ENCODE data around the gene CCDC122.

The CCDC122 gene

GRCh38 chr13:43808676-43809075 lies 70.9 kb downstream of the CCDC122 start:
- H3K9ac ChIP-seq (ENCODE audit: low read depth, low read length, poor library complexity): no peak overlapping the region

GRCh38 chr13:43805681-43806128 lies 73.8 kb downstream of the CCDC122 start:
- WGBS, 2 donors (ENCODE audit: extremely low coverage in 2 of 2, insufficient read length in 2 of 2, insufficient replicate concordance in 1 of 2): no CpG with 5 or more reads among the region's 6 CpGs
- no peak overlapping the region for H4K8ac ChIP-seq (ENCODE audit: low read depth, low read length)
- no peak overlapping the region for H4K91ac ChIP-seq (ENCODE audit: low read depth, low read length, poor library complexity)
- H3K36me3 ChIP-seq (replicated peaks in 1 of 2; ENCODE audit: control insufficient read depth in 2 of 2, insufficient read depth in 2 of 2, low read length in 2 of 2): no peaks in the 10 kb centered on the region
- H3K4me2 ChIP-seq (ENCODE audit: insufficient read depth, low read length, poor library complexity, severe bottlenecking): no peak overlapping the region
- H3K18ac ChIP-seq (ENCODE audit: low read length): no peak overlapping the region
- no peak overlapping the region for H3K14ac ChIP-seq (ENCODE audit: low read length)
- no peak for DNase-seq (ENCODE audit: low spot score)
- H2AK5ac ChIP-seq (ENCODE audit: low read depth, low read length): no peak overlapping the region
- no peak overlapping the region for H2AFZ ChIP-seq (ENCODE audit: low read length)
- H2BK120ac ChIP-seq (ENCODE audit: low read depth, low read length): no peak overlapping the region
- H2BK15ac ChIP-seq (ENCODE audit: low read length): no peak overlapping the region
- H3K9ac ChIP-seq (ENCODE audit: low read depth, low read length, poor library complexity): no peak overlapping the region
- H3K9me3 ChIP-seq (replicated peaks in 1 of 2; ENCODE audit: control insufficient read depth in 2 of 2, insufficient read depth in 1 of 2, low read depth in 1 of 2, low read length in 2 of 2): no peaks in the 10 kb centered on the region
- H3K4ac ChIP-seq (ENCODE audit: low read length): no peak overlapping the region
- H3K27me3 ChIP-seq (ENCODE audit: control insufficient read depth in 3 of 3, insufficient read depth in 3 of 3, low read depth in 1 of 3, low read length in 3 of 3): no peaks in the 10 kb centered on the region
- H3K4me3 ChIP-seq (ENCODE audit: low read length in 2 of 2): no peak overlapping the region
- no peak overlapping the region for H2BK12ac ChIP-seq (ENCODE audit: low read length)
- H3K23ac ChIP-seq (ENCODE audit: low read depth, low read length, poor library complexity): no peak overlapping the region
- H3K4me1 ChIP-seq (ENCODE audit: control insufficient read depth in 2 of 2, insufficient read depth in 1 of 2, low read depth in 1 of 2, low read length in 2 of 2): peaks cover 0 to 3% of the 10 kb centered on the region in 2 donors
- no peaks in the 10 kb centered on the region for H3K79me1 ChIP-seq (ENCODE audit: low read depth, low read length)
- H3K27ac ChIP-seq (replicated peaks; ENCODE audit: low read length): no peak overlapping the region
- H2BK5ac ChIP-seq (ENCODE audit: low read length): no peak overlapping the region

More at GRCh38 chr13:43808676-43809075, 70.9 kb downstream of the CCDC122 start:
- H3K23ac ChIP-seq (ENCODE audit: low read depth, low read length, poor library complexity): no peak overlapping the region
- H2AFZ ChIP-seq (ENCODE audit: low read length): no peak overlapping the region
- no peak overlapping the region for H2AK5ac ChIP-seq (ENCODE audit: low read depth, low read length)
- no peak overlapping the region for H3K27ac ChIP-seq (replicated peaks; ENCODE audit: low read length)
- H2BK120ac ChIP-seq (ENCODE audit: low read depth, low read length): no peak overlapping the region
- H2BK12ac ChIP-seq (ENCODE audit: low read length): no peak overlapping the region
- H3K36me3 ChIP-seq (replicated peaks in 1 of 2; ENCODE audit: control insufficient read depth in 2 of 2, insufficient read depth in 2 of 2, low read length in 2 of 2): no peaks in the 10 kb centered on the region
- H3K14ac ChIP-seq (ENCODE audit: low read length): no peak overlapping the region
- H2BK5ac ChIP-seq (ENCODE audit: low read length): no peak overlapping the region
- peaks cover 0 to 3% of the 10 kb centered on the region in 2 donors for H3K4me1 ChIP-seq (ENCODE audit: control insufficient read depth in 2 of 2, insufficient read depth in 1 of 2, low read depth in 1 of 2, low read length in 2 of 2)
- no peak overlapping the region for H4K8ac ChIP-seq (ENCODE audit: low read depth, low read length)
- no peaks in the 10 kb centered on the region for H3K27me3 ChIP-seq (ENCODE audit: control insufficient read depth in 3 of 3, insufficient read depth in 3 of 3, low read depth in 1 of 3, low read length in 3 of 3)
- H3K79me1 ChIP-seq (ENCODE audit: low read depth, low read length): no peaks in the 10 kb centered on the region
- no peak overlapping the region for H3K4ac ChIP-seq (ENCODE audit: low read length)
- no peak overlapping the region for H3K4me3 ChIP-seq (ENCODE audit: low read length in 2 of 2)
- no peak overlapping the region for H2BK15ac ChIP-seq (ENCODE audit: low read length)
- no peak overlapping the region for H3K18ac ChIP-seq (ENCODE audit: low read length)
- H3K4me2 ChIP-seq (ENCODE audit: insufficient read depth, low read length, poor library complexity, severe bottlenecking): no peak overlapping the region
- H3K9me3 ChIP-seq (replicated peaks in 1 of 2; ENCODE audit: control insufficient read depth in 2 of 2, insufficient read depth in 1 of 2, low read depth in 1 of 2, low read length in 2 of 2): no peaks in the 10 kb centered on the region
- DNase-seq (ENCODE audit: low spot score): no peak
- H4K91ac ChIP-seq (ENCODE audit: low read depth, low read length, poor library complexity): no peak overlapping the region

- Histone ChIP-seq H3K27me3 (ENCODE audit: control insufficient read depth in 3 of 3, insufficient read depth in 3 of 3, low read depth in 1 of 3, low read length in 3 of 3) (no peaks in the 10 kb centered on the region), H3K4me3 (ENCODE audit: low read length in 2 of 2) (no peak overlapping the region), H2AK5ac (ENCODE audit: low read depth, low read length) (no peak overlapping the region), H2BK15ac (ENCODE audit: low read length) (no peak overlapping the region), H4K8ac (ENCODE audit: low read depth, low read length) (no peak overlapping the region), H4K91ac (ENCODE audit: low read depth, low read length, poor library complexity) (no peak overlapping the region), H2AFZ (ENCODE audit: low read length) (peak overlapping the region; percentile 63), H3K4ac (ENCODE audit: low read length) (no peak overlapping the region), H3K4me2 (ENCODE audit: insufficient read depth, low read length, poor library complexity, severe bottlenecking) (no peak overlapping the region), H2BK5ac (ENCODE audit: low read length) (no peak overlapping the region), H2BK12ac (ENCODE audit: low read length) (no peak overlapping the region), H3K79me1 (ENCODE audit: low read depth, low read length) (no peaks in the 10 kb centered on the region), H2BK120ac (ENCODE audit: low read depth, low read length) (no peak overlapping the region), H3K9ac (ENCODE audit: low read depth, low read length, poor library complexity) (no peak overlapping the region), H3K14ac (ENCODE audit: low read length) (no peak overlapping the region), H3K36me3 (replicated peaks in 1 of 2; ENCODE audit: control insufficient read depth in 2 of 2, insufficient read depth in 2 of 2, low read length in 2 of 2) (no peaks in the 10 kb centered on the region), H3K4me1 (ENCODE audit: control insufficient read depth in 2 of 2, insufficient read depth in 1 of 2, low read depth in 1 of 2, low read length in 2 of 2) (peaks cover 0 to 3% of the 10 kb centered on the region in 2 donors), H3K27ac (replicated peaks; ENCODE audit: low read length) (no peak overlapping the region), H3K23ac (ENCODE audit: low read depth, low read length, poor library complexity) (no peak overlapping the region), H3K9me3 (replicated peaks in 1 of 2; ENCODE audit: control insufficient read depth in 2 of 2, insufficient read depth in 1 of 2, low read depth in 1 of 2, low read length in 2 of 2) (no peaks in the 10 kb centered on the region), H3K18ac (ENCODE audit: low read length) (no peak overlapping the region)
- WGBS, 2 donors (ENCODE audit: extremely low coverage in 2 of 2, insufficient read length in 2 of 2, insufficient replicate concordance in 1 of 2): no CpG with 5 or more reads among the region's 3 CpGs
- DNase-seq (ENCODE audit: low spot score): no peak
These were observed 74.5 kb downstream of the CCDC122 start for GRCh38 chr13:43805071-43805468.

- no peak overlapping the region for H4K8ac ChIP-seq (ENCODE audit: low read depth, low read length)
- H3K18ac ChIP-seq (ENCODE audit: low read length): no peak overlapping the region
- no peaks in the 10 kb centered on the region for H3K36me3 ChIP-seq (replicated peaks in 1 of 2; ENCODE audit: control insufficient read depth in 2 of 2, insufficient read depth in 2 of 2, low read length in 2 of 2)
- peaks cover 0 to 3% of the 10 kb centered on the region in 2 donors for H3K4me1 ChIP-seq (ENCODE audit: control insufficient read depth in 2 of 2, insufficient read depth in 1 of 2, low read depth in 1 of 2, low read length in 2 of 2)
- no peaks in the 10 kb centered on the region for H3K27me3 ChIP-seq (ENCODE audit: control insufficient read depth in 3 of 3, insufficient read depth in 3 of 3, low read depth in 1 of 3, low read length in 3 of 3)
- no CpG with 5 or more reads among the region's 5 CpGs for WGBS, 2 donors (ENCODE audit: extremely low coverage in 2 of 2, insufficient read length in 2 of 2, insufficient replicate concordance in 1 of 2)
- H3K14ac ChIP-seq (ENCODE audit: low read length): no peak overlapping the region
- peak overlapping the region; percentile 63 for H2AFZ ChIP-seq (ENCODE audit: low read length)
- H3K4ac ChIP-seq (ENCODE audit: low read length): no peak overlapping the region
- H2AK5ac ChIP-seq (ENCODE audit: low read depth, low read length): no peak overlapping the region
- H3K79me1 ChIP-seq (ENCODE audit: low read depth, low read length): no peaks in the 10 kb centered on the region
- H3K23ac ChIP-seq (ENCODE audit: low read depth, low read length, poor library complexity): no peak overlapping the region
- no peak overlapping the region for H4K91ac ChIP-seq (ENCODE audit: low read depth, low read length, poor library complexity)
- H3K9ac ChIP-seq (ENCODE audit: low read depth, low read length, poor library complexity): no peak overlapping the region
- no peak overlapping the region for H2BK5ac ChIP-seq (ENCODE audit: low read length)
- H2BK12ac ChIP-seq (ENCODE audit: low read length): no peak overlapping the region
- H3K4me2 ChIP-seq (ENCODE audit: insufficient read depth, low read length, poor library complexity, severe bottlenecking): no peak overlapping the region
- no peak overlapping the region for H3K4me3 ChIP-seq (ENCODE audit: low read length in 2 of 2)
- H3K9me3 ChIP-seq (replicated peaks in 1 of 2; ENCODE audit: control insufficient read depth in 2 of 2, insufficient read depth in 1 of 2, low read depth in 1 of 2, low read length in 2 of 2): no peaks in the 10 kb centered on the region
- no peak overlapping the region for H3K27ac ChIP-seq (replicated peaks; ENCODE audit: low read length)
- H2BK15ac ChIP-seq (ENCODE audit: low read length): no peak overlapping the region
- peak; percentile 59 for DNase-seq (ENCODE audit: low spot score)
- H2BK120ac ChIP-seq (ENCODE audit: low read depth, low read length): no peak overlapping the region
These were observed 75.0 kb downstream of the CCDC122 start for GRCh38 chr13:43804461-43805070.

Data from neuronal stem cell (in vitro differentiated cells).